GM18511 (cell line): ENCODE results near the gene RRAS.

Experiments
- ATAC-seq: cut with Tn5 transposase; IDR thresholded peaks from one replicate; pipeline ENCODE4 v1.9.1; 2021; ENCODE audit warnings: mild to moderate bottlenecking, moderate library complexity; ENCODE audit not compliant: unreplicated experiment

The RRAS gene

GRCh38 chr19:49640113-49640898 is at the start of gene RRAS:
TSS of gene RRAS (minus strand) at chr19:49640143. CDS start at chr19:49640098, 45 bp downstream.
- peak; percentile 59 for ATAC-seq

GRCh38 chr19:49689133-49690078 is 49.5 kb upstream of the RRAS start, which contains the start of gene ADM5:
TSS of gene ADM5 (plus strand) at chr19:49689594. CDS start at chr19:49689838, 244 bp downstream.
- no peak for ATAC-seq

GRCh38 chr19:49688531-49689132 is 48.7 kb upstream of the RRAS start:
- ATAC-seq = no peak

DNA sequence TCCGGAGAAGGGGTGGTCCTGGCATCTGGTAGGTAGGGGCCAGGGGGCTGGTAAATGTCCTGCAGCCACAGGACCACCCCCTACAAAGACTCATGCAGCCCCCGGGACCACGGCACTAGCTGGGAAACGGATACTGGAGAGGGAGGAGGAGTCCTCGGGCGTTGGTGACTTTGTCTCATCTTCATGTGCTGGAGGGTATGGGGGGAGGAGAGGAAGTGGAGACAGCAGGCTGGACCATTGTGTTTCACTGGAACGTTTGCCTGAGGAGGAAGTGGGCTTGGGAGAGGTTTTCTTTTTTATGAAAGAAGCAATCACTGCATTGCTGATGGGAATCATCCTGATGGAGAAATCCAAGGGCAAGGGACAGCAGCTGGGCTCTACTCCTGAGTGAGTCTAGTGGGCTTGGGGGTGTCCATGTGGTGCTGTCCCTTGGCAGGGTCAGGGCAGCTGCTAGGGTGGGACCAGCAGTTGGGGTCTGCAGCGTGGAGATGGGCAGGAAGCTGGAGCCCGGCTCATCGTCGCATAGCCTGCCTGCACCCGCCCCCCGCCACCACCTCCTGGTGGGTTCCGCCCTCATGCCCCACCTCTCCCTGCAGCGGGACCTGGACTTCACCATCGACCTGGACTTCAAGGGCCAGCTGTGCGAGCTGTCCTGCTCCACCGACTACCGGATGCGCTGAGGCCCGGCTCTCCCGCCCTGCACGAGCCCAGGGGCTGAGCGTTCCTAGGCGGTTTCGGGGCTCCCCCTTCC is 47.8 kb upstream of the RRAS start:
- ATAC-seq = no peak

GRCh38 chr19:49687150-49687549 is 47.2 kb upstream of the RRAS start:
- no peak for ATAC-seq

DNA sequence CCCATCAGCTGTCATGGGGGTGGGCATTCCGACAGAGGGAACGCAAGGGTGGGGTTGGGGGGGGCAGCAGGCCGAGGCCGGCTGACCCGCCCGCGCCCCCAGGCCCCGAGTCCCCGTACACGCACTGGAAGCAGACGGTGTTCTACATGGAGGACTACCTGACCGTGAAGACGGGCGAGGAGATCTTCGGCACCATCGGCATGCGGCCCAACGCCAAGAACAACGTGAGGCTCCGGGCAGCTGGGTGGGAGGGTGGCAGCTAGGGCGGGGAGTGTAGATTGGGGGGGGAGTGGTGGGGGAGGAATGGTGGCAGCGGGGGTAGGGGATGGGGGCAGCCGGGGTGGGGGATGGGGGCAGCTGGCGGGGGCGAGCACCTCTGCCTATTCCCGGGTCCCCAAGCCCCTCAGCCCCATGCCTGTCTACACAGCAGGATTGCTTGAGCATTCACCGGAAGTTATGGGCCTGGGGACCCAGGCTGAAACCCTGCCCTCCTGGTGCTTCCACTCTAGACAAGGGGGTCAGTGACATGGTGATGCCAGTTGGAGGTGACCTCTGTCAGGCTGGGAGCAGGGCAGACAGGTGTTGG is 46.7 kb upstream of the RRAS start:
- ATAC-seq = no peak

- ATAC-seq = no peak
Observed at GRCh38 chr19:49685845-49686332, 45.9 kb upstream of the RRAS start.

- no peak for ATAC-seq
Observed at GRCh38 chr19:49684983-49685553, 45.1 kb upstream of the RRAS start.

DNA sequence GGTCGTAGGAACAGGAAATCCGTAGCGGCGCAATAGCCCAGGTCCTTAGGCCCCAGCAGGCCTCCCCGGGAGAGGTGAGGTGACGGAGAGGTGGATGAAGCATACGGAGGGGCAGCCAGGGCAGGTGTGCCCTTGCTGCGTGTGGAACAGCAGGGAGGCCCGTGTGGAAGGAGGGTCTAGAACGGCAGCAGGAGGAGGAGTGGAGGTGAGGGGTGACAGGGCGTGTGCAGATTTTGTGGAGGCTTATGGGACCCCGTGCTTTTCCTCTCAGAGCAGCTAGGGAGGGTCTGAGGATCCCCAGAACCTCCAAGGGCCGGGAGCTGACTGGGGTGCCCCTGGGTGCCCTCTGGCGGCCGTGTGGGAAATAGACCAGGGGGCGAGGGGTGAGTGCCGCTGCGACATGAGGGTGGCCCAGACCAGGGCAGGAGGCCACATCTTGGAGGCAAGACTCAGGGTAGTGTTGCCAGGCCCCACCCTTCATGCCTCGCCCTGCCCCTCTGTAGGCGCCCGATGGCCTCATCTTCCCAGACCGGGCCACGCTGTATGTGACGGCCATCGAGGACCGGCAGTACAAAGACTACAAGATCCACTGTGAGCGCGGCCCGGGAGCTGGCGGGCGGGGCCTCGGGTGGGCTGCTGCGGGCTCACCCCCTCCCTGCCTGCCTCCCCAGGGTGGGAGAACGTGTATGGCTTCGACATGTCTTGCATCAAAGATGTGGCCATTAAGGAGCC is 44.5 kb upstream of the RRAS start:
- no peak for ATAC-seq

GRCh38 chr19:49683814-49684250 is 43.9 kb upstream of the RRAS start:
- no peak for ATAC-seq

- no peak for ATAC-seq
Observed at GRCh38 chr19:49682274-49682673, 42.3 kb upstream of the RRAS start.

DNA sequence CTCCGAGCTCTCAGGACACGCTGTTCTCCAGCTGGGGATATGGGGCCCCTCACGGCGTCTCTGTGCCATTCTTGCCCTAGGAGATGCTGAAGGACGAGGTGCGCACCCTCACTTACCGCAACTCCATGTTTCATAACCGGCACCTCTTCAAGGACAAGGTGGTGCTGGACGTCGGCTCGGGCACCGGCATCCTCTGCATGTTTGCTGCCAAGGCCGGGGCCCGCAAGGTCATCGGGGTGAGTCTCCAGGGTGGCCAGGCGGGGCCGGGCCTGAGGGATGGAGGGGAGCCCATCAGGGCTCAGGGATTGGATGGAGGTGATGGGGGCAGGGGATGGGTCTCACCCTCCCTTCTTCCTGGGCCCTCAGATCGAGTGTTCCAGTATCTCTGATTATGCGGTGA is 41.9 kb upstream of the RRAS start:
- no peak for ATAC-seq

- ATAC-seq = no peak
Observed at GRCh38 chr19:49680421-49681351, 40.7 kb upstream of the RRAS start.

GRCh38 chr19:49679771-49680413 is 39.9 kb upstream of the RRAS start:
- no peak for ATAC-seq

GRCh38 chr19:49678985-49679770 is 39.2 kb upstream of the RRAS start:
- ATAC-seq = no peak

GRCh38 chr19:49677901-49678674 is 38.1 kb upstream of the RRAS start:
- no peak for ATAC-seq
